HTR-8/SVneo (cell line): ENCODE results near the gene NFE2.
A peak's percentile ranks its signal among the peaks of the same experiment; 100 is the strongest.
"Not testable (repeated sequence)": the region's sequence is repeated elsewhere in the genome, so short reads cannot be mapped to it uniquely, and the experiment has no call there.

Experiments used
- DNase-seq: peaks from one replicate; pipeline ENCODE4 v3.0.0; 2011; ENCODE audit warnings: low spot score, mixed read lengths; ENCODE audit not compliant: insufficient read length
- FAIRE-seq: peaks from 2 replicates; lab custom pipeline; 2011; peaks lifted over from hg19 to GRCh38; lab: Jason Lieb, UNC

NFE2 gene

GRCh38 chr12:54300732-54301427 is at the start of gene NFE2:
Gene NFE2 (minus strand): TSS chr12:54301015. CDS start chr12:54295248, 5,767 bp downstream.
- FAIRE-seq = no peak
- DNase-seq = peak; percentile 68

- no peak for FAIRE-seq
- no peak for DNase-seq
These were observed 48.9 kb upstream of the NFE2 start for GRCh38 chr12:54349679-54350078.

GRCh38 chr12:54349036-54349435 is 48.2 kb upstream of the NFE2 start:
- DNase-seq (no peak), FAIRE-seq (no peak)

GRCh38 chr12:54341378-54342300 is 40.8 kb upstream of the NFE2 start:
- FAIRE-seq (no peak), DNase-seq (no peak)

- no peak for FAIRE-seq
- DNase-seq = no peak
These were observed 40.0 kb upstream of the NFE2 start for GRCh38 chr12:54340846-54341245.

GRCh38 chr12:54338698-54339296 is 38.0 kb upstream of the NFE2 start:
- FAIRE-seq (no peak), DNase-seq (no peak)

- DNase-seq (no peak), FAIRE-seq (no peak)
These were observed 37.2 kb upstream of the NFE2 start for GRCh38 chr12:54337854-54338650.

GRCh38 chr12:54337280-54337842 is 36.5 kb upstream of the NFE2 start:
- FAIRE-seq (no peak), DNase-seq (no peak)

GRCh38 chr12:54333420-54334034 is 32.7 kb upstream of the NFE2 start:
- FAIRE-seq = no peak
- no peak for DNase-seq

- DNase-seq (no peak), FAIRE-seq (no peak)
These were observed 30.6 kb upstream of the NFE2 start for GRCh38 chr12:54331461-54331860.

- DNase-seq (no peak), FAIRE-seq (no peak)
These were observed 29.6 kb upstream of the NFE2 start for GRCh38 chr12:54330442-54330841.

GRCh38 chr12:54329759-54330158 is 28.9 kb upstream of the NFE2 start:
- DNase-seq (no peak), FAIRE-seq (no peak)

GRCh38 chr12:54328595-54329337 is 28.0 kb upstream of the NFE2 start:
- FAIRE-seq = no peak
- DNase-seq = no peak

GRCh38 chr12:54325442-54326109 is 24.8 kb upstream of the NFE2 start:
- not testable (repeated sequence) for FAIRE-seq

GRCh38 chr12:54324617-54325441 is 24.0 kb upstream of the NFE2 start, which contains the start of gene COPZ1:
Gene COPZ1 (plus strand): TSS chr12:54325131. CDS start chr12:54325164, 33 bp downstream.
- peak; percentile 98 for DNase-seq
- peak; percentile 81 for FAIRE-seq

More at GRCh38 chr12:54325442-54326109, 24.8 kb upstream of the NFE2 start:
- DNase-seq = not testable (repeated sequence)

GRCh38 chr12:54321363-54321762 is 20.5 kb upstream of the NFE2 start:
- no peak for FAIRE-seq

GRCh38 chr12:54312309-54312708 is 11.5 kb upstream of the NFE2 start:
- DNase-seq, FAIRE-seq: not testable (repeated sequence)

More at GRCh38 chr12:54321363-54321762, 20.5 kb upstream of the NFE2 start:
- DNase-seq = no peak
